Stimulated activated naive CD8-positive, alpha-beta T cell treated with anti-CD3 and anti-CD28 coated beads, Interleukin-15, Interleukin-2, amounts not matched to agents 100 U/mL and 50 U/mL, for 24 hours (primary cell): ENCODE results near the gene SNAP25.

Source experiments
- ATAC-seq: fragments of 150-1000 bp; cut with Tn5 transposase; one replicate; pipeline ENCODE4 v1.10.0; 2021
- DNase-seq: peaks from one replicate; pipeline ENCODE4 v3.0.0; 2021

Gene SNAP25

GRCh38 chr20:10304471-10305046 lies 85.9 kb downstream of the SNAP25 start:
- no peak for ATAC-seq
- no peak for DNase-seq

DNA sequence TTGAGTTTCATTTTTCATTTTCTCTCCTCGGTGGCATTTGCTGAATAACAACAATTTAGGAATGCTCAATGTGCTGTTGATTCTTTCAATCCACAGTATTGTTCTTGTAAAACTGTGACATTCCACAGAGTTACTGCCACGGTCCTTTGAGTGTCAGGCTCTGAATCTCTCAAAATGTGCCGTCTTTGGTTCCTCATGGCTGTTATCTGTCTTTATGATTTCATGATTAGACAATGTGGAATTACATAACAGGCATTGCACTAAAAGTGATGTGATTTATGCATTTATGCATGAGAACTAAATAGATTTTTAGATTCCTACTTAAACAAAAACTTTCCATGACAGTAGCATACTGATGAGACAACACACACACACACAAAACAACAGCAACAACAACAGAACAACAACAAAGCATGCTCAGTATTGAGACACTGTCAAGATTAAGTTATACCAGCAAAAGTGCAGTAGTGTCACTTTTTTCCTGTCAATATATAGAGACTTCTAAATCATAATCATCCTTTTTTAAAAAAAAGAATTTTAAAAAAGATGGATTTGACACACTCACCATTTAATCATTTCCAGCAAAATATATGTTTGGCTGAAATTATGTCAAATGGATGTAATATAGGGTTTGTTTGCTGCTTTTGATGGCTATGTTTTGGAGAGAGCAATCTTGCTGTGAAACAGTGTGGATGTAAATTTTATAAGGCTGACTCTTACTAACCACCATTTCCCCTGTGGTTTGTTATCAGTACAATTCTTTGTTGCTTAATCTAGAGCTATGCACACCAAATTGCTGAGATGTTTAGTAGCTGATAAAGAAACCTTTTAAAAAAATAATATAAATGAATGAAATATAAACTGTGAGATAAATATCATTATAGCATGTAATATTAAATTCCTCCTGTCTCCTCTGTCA lies 88.1 kb downstream of the SNAP25 start:
- ATAC-seq: no peak
- no peak for DNase-seq

DNA sequence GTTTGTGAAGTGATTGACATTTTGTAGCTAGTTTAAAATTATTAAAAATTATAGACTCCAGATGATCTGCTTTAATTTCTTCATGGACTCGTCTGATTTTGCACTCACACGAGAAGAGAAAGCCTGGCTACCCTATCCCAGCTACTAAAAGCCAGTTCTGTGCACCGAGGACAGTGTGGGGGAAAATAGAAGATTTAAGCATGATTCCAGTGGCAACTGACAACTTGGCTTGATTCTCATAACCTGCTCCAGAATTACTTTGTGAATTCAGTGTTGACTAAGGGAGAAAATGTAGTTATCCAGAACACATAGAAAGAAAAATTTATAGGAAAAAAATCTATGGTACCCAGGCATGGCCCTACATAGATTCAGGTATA lies 88.7 kb downstream of the SNAP25 start:
- ATAC-seq (no peak), DNase-seq (no peak)

DNA sequence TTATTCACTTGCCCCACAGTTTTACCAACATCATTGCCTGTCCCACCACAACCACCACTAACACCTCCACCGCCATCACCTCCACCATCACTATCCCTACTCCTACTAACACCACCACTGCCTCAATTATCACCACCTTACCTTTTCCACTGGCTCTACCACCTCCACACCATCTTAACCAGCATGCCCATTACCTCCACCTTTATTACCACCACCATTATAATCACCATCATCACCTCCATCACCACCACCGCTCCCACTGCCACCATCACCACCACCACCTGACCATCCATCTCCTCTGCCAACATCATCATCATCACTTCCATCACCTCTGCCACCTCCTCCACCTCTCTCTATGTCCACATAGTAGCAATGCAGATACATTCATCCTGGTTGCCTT lies 90.0 kb downstream of the SNAP25 start:
- ATAC-seq: no peak
- no peak for DNase-seq

- ATAC-seq: no peak
- no peak for DNase-seq
These were observed 90.7 kb downstream of the SNAP25 start for GRCh38 chr20:10309326-10309725.

DNA sequence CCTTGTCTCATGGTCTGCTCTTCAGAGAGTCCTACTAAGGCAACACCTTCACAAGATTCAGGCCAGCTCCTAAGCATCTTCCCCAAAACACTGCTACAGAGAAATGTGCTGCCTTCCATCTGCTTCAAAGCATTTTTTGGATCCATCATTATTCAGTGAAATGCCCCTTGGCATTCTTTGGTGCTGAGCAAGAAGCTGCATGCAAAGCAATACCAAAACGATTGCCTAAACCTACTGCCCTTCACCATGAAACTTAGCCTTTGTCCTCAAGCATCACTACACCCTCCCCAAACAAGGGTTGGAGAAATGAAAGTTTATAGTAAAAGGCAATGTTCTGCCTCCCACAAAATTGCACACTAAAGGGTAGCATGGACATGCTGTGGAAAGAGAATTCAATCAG lies 93.5 kb downstream of the SNAP25 start:
- ATAC-seq: no peak
- no peak for DNase-seq

DNA sequence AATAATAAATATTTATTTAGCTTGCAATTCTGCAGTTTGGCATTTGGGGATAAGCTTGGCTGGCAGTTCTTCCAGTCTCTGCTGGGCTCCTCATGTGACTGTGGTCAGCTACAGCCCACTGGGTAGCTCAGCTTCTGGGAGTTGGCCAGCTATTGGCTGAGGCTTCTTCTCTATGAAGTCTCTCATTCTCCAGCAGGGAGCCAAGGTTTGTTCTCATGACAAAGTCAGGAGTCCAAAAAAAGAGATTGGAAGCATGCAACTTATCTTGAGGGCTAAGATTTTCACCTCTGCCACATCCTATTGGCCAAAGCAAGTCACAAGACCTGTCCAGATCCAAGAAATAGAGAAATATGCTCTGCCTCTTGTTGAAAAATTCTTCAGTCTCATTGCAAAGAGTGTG lies 94.6 kb downstream of the SNAP25 start:
- ATAC-seq: no peak

GRCh38 chr20:10313701-10314100 lies 95.1 kb downstream of the SNAP25 start:
- no peak for DNase-seq
- no peak for ATAC-seq

More for the DNA sequence above, 94.6 kb downstream of the SNAP25 start:
- DNase-seq: no peak

- DNase-seq (no peak), ATAC-seq (no peak)
These were observed 95.6 kb downstream of the SNAP25 start for GRCh38 chr20:10314198-10314597.

DNA sequence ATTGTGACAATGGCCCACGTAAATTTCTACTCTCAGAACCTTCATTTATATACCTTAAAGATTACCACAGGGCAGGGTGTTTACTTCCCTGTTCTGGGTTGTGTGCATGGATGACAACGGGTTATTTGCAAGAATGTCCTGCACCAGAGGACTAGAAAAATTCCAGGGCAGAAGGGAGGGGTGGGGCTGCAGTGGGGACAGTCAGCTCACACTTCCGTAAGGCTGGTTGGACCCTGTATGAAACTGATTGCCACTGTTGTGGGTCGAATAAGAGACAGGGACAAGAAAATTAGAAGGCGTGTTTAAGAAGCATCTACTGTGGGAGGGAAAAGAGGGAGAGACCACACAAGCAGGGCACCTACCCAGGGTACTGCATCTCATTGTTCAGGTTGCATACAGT lies 96.5 kb downstream of the SNAP25 start:
- no peak for DNase-seq
- no peak for ATAC-seq

GRCh38 chr20:10316582-10316981 lies 98.0 kb downstream of the SNAP25 start:
- DNase-seq: peak; percentile 7

GRCh38 chr20:10318291-10319024 lies 99.8 kb downstream of the SNAP25 start:
- ATAC-seq (no peak), DNase-seq (no peak)

More at GRCh38 chr20:10316582-10316981, 98.0 kb downstream of the SNAP25 start:
- no peak for ATAC-seq

- no peak for ATAC-seq
- DNase-seq: no peak
These were observed 101.2 kb downstream of the SNAP25 start for GRCh38 chr20:10319855-10320254.

DNA sequence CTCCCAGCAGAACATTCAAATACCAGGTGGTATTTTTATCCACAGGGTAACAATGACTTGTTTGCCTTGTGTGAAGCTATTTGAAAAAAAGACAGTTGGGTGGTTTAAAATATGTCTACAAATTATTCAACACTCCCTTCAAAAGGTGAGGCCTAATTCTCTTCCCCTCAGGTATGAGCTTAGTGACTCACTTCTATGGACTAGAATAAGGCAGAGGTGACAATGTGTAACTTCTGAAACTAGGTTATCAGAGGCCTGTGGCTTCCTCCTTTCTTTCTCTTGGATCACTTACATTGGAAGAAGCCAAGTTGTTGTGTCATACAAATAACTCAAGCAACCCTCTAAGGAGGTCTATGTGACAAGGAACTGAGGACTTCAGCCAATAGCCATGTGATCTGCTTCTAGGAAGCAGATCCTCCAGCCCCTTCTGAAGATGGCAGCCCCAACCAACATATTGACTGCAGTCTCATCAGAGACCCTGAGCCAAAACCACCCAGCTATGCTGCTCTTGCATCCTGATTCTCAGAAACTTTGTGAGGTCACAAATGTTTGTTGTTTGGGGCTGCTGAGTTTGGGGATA lies 102.6 kb downstream of the SNAP25 start:
- no peak for DNase-seq
- no peak for ATAC-seq

- DNase-seq: no peak
- ATAC-seq: no peak
These were observed 103.7 kb downstream of the SNAP25 start for GRCh38 chr20:10322073-10323012.

DNA sequence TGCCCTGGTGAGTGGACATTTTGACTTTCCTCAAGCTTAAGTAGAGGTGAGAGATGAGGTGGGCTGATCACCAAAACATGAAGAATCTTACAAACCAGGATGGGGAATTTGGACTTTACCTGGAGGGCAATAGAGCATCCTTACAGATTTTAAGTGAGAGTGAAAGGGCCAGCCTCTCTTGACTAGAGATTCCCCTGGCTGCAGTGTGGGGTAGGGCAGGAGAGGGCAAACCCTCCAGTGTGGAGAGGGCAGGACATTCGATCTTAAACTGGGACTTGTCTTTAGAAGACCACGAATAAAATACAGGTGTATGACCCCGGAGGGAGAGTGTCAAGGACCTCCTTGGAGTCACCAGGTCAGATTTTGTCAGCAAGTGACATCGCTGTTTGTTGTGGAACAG lies 105.1 kb downstream of the SNAP25 start:
- DNase-seq (no peak), ATAC-seq (no peak)

GRCh38 chr20:10324198-10324847 lies 105.7 kb downstream of the SNAP25 start:
- no peak for DNase-seq

DNA sequence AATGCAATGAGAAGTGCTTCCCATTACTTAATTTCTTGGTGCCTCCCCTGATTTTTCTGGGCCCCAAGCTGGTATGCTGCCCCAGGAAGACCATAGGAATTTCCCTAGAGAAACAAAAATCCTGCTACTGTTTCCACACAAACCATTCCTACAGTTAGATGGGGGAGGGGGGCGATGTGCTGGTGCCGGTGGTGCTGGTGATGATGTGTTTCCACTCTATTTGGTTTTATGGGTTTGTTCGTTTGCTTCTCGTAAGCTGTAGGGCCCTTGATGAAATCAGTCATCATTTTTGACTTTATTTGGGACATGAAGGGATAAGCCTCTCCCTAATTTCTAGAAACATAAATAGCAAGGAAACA lies 110.2 kb downstream of the SNAP25 start:
- DNase-seq: no peak
- no peak for ATAC-seq

More at GRCh38 chr20:10324198-10324847, 105.7 kb downstream of the SNAP25 start:
- ATAC-seq: no peak

DNA sequence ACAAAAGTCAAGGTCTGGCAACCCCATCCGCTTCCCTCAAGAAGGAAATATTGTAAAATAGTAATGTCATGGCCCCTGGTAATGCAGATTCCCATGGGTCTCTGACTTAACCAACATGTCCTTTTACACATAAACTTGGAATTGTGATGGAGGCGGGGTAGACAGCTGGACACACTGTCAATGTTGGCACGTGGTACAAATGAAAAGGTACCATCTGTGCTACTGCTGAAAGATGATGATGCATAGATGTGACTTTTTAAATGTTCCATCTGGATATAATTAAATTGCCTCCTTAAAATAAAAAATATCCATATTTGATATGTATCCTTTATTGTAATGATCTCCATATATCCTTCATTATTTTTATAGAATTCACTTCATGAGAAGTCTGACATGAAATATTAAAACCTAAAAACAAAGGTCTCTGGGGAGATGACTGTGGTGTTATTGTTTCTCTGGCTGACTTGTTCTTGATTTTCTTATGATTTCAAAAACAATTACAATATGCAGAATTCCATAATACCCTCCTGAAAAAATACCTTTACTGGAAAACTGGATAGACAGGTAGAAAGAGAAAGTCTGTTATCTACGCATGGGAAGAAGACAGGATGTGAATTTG lies 110.9 kb downstream of the SNAP25 start:
- DNase-seq (no peak), ATAC-seq (no peak)

DNA sequence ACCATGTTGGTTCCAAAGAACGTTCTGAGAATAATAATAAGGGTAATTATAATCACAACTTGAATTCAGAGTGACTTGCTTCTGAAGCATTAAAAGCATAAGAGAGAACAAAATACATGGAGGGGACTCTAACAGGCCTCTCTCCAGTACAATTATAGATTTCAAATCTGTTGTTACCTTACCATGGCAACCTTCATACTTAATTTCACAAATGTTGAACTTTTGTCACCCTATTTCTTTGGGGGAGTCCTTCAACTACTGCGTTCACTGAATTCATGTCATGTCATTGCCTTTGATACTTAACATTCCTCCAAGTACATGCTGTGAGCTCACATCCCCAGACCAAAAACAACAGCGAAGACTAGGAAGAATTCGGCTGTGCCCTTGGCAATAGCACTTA lies 111.4 kb downstream of the SNAP25 start:
- no peak for ATAC-seq

More for the DNA sequence above, 111.4 kb downstream of the SNAP25 start:
- no peak for DNase-seq
